H1 (cell line): Measurements from ENCODE around the gene DCPS. TPM values are rescaled to one million over a fixed set of nuclear protein-coding genes. Genes with fewer than 3 reads are reported as not detected.

ENCODE experiments used
- ATF2 ChIP-seq: IDR thresholded peaks from 2 replicates; pipeline ENCODE4 v1.6.1; 2012; ENCODE audit warnings: low read length, inconsistent platforms
- CHD7 ChIP-seq: fragments of 300-600 bp; sonication (generic); IDR thresholded peaks from 2 replicates; pipeline ENCODE4 v1.7.1; 2012; ENCODE audit warnings: low read length, moderate library complexity, mild to moderate bottlenecking, inconsistent platforms; ENCODE audit not compliant: insufficient replicate concordance
- CTCF ChIP-seq, 3 experiments: IDR thresholded peaks; 1 replicate in 2 of 3; 2 replicates in 1 of 3; pipeline versions ENCODE4 v1.5.1 to v1.6.1; 2011; ENCODE audit warnings: low read length in 3 of 3, mild to moderate bottlenecking in 3 of 3, inconsistent platforms in 2 of 3, low read depth in 1 of 3, moderate library complexity in 1 of 3; ENCODE audit not compliant: insufficient read depth in 1 of 3; ENCODE audit errors: control extremely low read depth in 1 of 3
- JUN ChIP-seq: IDR thresholded peaks from 2 replicates; pipeline ENCODE4 v1.6.1; 2011; ENCODE audit warnings: low read depth, mild to moderate bottlenecking, improper control_type of control experiment, low read length
- TAF1 ChIP-seq: IDR thresholded peaks from 2 replicates; pipeline ENCODE4 v1.6.1; 2011; ENCODE audit warnings: mild to moderate bottlenecking, low read depth, low read length
- polyA plus RNA-seq, 7 experiments: library from polyadenylated mRNA; depleted of rRNA in 3 of 7; stranded (reverse) in 5 of 7; unstranded in 2 of 7; fragments of >200 nt in 5 of 7; fragments of 200-250 nt in 2 of 7; gene quantifications; 1 replicate in 5 of 7; 2 replicates in 1 of 7; 4 replicates in 1 of 7; pipeline versions ENCODE4 v1.2.1 to v1.2.3, GENCODE V29; 2011 to 2013; ENCODE audit warnings: missing spikeins in 2 of 7, mixed read lengths in 2 of 7
- total RNA-seq: library from RNA; stranded (reverse); fragmentation: NEBNext Ultra II Directional; extraction: Animal tissue kit (Norgen Biotek cat#: 25700); gene quantifications from 2 replicates; pipeline ENCODE4 v1.2.1, GENCODE V29; 2021

DCPS gene
- total and polyA plus RNA-seq, 2 of the 8 experiments (the other 6 are each of a cell fraction or from before 2014, with no cell fraction given) = 24.6 to 55.2 TPM

- TF ChIP-seq ATF2 (no peak), CTCF (IDR thresholded peaks at IDR 0.05; ENCODE audit: control extremely low read depth in 1 of 3, insufficient read depth in 1 of 3, low read depth in 1 of 3, low read length in 3 of 3) (no peak), JUN (no peak), CHD7 (no peak), TAF1 (no peak)
Observed at GRCh38 chr11:126366064-126366822, 62.4 kb downstream of the DCPS start (continued).
